Measurements from ENCODE around the gene HHIPL1.
A peak's percentile ranks its signal among the peaks of the same experiment; 100 is the strongest.

Gene HHIPL1

DNA sequence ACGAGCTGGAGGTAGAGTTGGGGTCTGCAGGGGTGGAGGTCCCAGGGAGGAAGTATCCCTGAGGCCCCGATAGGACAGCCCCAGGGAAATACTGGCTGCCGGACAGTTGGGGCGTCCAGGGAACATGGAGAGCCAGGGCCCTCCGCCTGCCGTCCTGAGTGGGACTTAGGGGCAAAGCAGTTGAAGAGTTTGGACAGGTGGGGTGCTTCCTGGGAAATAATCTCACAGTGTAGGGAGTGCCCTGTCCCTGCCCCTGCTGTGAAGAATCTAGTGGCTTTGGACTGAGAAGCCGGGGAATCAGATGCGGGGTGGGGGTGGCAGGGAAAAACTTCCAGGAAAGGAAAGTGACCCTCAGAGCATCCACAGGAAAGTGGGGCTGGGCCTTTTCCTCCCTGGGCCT lies 9.8 kb upstream of the HHIPL1 start:
- DNase-seq: no peak

- DNase-seq: no peak
Observed at GRCh38 chr14:99636487-99636886, 8.4 kb upstream of the HHIPL1 start.

- DNase-seq: no peak
Observed at GRCh38 chr14:99637624-99638023, 7.3 kb upstream of the HHIPL1 start.

DNA sequence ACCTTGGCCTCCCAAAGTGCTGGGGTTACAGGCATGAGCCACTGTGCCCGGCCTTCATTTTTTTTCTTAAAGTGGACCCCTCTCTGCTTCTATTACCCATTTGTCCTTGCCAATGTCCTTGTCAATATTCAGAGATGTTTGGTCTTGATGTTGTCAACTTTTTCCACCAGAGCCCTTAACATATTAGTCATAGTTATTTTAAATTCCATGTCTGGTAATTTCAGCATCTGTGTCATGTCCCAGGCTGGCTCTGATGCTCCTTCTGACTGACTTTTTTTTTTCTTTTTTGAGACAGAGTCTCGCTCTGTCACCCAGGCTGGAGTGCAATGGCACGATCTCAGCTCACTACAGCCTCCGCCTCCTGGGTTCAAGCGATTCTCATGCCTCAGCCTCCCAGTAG lies 2.2 kb upstream of the HHIPL1 start:
- DNase-seq: peak; percentile 56

DNA sequence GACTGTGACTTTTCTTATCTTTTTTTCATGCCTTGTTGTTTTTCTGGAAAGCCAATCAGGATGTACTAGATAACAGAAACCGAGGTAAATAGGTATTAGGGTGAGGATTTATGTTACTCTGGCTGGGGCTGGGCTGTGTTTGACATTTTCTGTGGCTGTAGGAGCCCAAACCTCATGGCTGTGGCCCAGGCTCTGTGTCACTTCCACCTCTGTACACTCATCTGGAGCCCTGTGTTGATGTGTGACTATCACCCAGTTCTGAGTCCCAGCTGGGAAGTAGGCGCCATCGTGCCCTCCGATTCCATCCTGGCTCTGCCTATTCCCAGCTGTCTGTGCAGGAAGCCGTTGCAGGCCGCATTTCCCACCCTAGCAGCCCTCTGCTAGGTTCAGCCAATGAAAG lies 1.6 kb upstream of the HHIPL1 start:
- DNase-seq: no peak

- no peak for DNase-seq
Observed at GRCh38 chr14:99644035-99644587, 818 bp upstream of the HHIPL1 start.

DNA sequence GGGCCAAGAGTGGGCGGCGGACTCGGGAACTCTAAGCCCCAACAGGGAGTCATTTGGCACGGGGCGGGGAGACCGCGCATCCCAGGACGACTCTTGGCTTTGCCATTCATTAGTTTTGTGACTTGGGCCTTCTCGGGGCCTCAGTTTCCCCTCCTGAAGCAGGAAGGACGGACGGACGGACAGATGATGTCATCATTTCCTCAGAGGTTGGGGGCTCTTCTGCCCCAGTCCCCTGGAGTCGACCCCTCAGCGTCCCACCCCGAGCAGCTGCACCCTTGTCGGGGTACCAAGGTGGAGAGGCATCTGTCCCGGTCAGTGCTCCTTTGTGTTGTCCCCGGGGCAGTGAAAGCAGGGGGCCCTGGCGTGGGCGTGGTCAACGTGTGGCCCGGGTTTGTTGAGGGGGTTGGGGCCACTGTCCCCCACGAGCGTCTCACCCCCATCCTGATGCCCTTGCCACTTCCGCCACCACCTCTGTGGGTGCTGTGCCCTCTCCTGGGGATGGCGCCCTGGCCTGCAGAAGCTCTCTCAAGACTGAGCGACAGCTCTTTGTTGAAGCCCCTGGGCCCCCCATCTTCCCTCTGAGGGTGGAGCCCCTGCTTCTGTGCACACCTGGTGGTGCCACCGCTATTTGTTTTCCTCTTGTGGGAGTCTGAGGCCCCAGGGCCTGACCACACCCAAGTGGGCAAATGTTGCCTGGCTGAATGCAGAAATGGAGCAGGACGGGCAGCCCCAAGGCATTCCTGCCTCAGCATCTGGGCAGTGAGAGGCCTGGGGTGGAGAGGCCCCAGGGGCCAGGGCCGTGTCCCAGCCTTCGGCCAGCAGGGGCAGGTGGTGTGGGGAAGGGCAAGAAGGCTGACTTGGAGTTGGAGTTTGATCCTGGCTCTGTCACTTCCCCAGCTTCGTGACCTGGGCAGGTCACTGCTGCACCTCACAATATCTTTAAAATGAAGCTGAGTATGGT lies 896 bp downstream of the HHIPL1 start:
- no peak for DNase-seq

- no peak for DNase-seq
Observed at GRCh38 chr14:99647411-99647810, 2.5 kb downstream of the HHIPL1 start.

- no peak for DNase-seq
Observed at GRCh38 chr14:99648027-99648784, 3.3 kb downstream of the HHIPL1 start.

- peak; percentile 65 for DNase-seq
Observed at GRCh38 chr14:99649219-99649618, 4.3 kb downstream of the HHIPL1 start.

GRCh38 chr14:99649643-99650042 lies 4.7 kb downstream of the HHIPL1 start:
- no peak for DNase-seq

DNA sequence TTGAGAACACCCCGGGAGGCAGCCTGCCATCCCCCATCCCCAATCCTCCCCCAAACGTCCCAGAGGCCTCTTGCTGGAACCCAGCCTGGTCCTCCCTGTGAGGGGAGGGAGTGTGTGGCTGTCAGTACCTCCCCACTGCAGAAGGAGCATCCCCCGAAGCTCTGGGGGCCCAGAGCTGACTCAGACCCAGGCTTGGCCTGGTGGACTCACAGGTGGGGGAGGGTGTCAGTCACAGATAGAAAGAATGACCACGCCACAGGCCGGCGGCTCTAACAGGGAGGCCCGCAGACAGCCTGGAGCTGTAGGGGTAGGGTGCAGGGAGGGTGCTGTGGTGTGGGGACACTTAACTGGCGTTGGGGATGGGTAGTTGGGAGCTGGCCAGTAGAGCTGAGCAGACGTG lies 5.3 kb downstream of the HHIPL1 start:
- DNase-seq: peak; percentile 25

DNA sequence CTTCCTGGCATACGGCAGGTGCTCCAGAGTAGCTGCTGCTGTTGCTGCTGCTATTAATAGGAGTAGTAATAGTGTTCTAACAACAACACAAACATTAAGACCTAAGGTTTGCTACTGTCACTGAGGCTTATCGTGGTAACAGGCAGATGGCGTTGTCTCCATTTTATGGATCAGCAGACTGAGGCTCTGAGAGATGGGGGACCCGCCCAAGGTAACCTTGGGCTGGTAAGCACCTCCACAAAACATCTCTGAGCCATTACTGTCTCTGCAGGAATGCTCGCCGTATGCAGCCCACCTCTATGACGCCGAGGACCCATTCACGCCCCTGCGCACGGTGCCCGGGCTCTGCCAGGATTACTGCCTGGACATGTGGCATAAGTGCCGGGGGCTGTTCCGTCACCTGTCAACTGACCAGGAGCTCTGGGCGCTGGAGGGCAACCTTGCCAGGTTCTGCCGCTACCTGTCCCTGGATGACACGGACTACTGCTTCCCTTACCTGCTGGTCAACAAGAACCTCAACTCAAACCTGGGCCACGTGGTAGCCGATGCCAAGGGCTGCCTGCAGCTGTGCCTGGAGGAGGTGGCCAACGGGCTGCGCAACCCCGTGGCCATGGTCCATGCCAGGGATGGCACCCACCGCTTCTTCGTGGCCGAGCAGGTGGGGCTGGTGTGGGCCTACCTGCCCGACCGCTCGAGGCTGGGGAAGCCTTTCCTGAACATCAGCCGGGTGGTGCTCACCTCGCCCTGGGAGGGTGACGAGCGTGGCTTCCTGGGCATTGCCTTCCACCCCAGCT lies 7.2 kb downstream of the HHIPL1 start:
- no peak for DNase-seq

DNA sequence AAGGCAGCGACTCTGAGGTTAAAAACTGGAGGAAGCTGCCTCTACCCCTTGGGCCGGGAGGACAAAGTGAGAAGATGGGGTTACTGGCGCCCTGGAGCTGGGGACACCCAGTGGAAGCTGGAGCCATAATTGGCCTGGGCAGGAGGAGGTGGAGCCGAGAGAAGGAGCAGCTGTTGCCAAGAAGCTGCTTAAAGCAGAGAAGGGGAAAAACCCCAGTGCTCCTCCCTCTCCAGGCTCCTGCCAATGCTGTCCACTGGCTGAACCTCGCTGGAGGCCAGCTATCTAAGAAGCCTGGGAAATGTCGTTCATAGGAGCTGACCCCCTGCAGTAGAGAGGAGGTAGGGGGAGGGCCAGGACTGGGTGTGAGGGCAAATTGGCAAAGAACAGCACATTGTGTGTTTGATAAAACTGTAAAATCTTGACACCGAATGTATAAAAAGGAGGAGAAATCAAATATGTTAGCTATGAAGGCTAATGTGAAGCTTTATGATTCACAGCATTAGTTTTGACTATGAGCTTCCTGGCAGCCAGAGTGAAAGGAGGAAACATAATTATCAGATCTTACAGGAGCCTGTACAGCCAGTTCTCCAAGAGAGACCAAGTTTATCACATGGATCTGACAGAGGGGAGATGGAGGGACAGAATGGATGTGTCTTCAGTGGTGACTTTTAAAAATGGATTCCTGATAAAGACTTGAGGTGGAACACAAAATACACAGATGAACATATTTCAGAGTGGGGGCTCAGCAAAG lies 9.5 kb downstream of the HHIPL1 start:
- peak; percentile 73 for DNase-seq

DNA sequence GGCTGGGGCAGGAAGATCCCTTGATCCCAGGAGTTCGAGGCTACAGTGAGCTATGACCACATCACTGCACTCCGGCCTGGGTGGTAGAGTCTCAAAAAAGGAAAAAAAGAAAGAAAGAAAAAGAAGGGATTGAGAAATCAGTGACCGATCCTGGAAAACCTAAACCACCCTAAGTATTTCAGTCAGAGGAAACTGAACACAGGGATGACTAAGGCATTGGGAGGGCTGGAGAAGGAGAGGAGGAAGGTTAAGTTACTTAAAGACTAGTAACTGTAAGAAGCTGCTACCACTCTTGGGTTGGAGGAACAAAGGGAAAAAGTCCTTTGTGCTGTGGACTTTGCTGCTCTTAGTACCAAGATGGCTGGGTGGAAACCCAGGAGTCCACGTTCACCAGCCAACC lies 10.6 kb downstream of the HHIPL1 start:
- no peak for DNase-seq

- no peak for DNase-seq
Observed at GRCh38 chr14:99656171-99656570, 11.2 kb downstream of the HHIPL1 start.

GRCh38 chr14:99657645-99658155 lies 12.8 kb downstream of the HHIPL1 start:
- DNase-seq: no peak

GRCh38 chr14:99658218-99658845 lies 13.4 kb downstream of the HHIPL1 start:
- no peak for DNase-seq

- DNase-seq: no peak
Observed at GRCh38 chr14:99659333-99659741, 14.4 kb downstream of the HHIPL1 start.

DNA sequence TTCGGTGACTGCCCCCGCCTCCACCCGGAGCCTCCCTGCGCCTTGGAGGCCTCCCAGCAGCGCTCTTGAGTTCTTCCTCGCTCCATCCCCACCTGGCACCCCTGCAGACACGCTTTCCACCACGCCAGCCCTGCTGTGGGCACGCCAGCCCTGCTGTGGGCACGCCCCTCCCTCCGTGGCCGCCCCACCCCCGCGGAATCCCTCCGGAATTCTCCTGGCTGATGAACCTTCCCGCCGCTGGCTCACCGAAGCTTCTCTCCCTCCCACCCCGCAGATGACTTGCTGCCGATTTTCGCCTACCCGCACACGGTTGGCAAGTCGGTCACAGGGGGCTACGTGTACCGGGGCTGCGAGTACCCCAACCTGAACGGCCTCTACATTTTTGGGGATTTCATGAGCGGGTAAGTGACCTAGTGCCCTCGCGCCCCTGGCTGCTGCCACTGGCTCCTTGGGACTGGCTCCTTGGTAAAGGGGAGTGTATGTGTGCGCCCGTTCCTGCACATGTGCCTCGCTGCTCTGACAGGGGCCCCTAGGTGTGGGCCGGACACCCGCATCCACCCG lies 15.2 kb downstream of the HHIPL1 start:
- DNase-seq: no peak

DNA sequence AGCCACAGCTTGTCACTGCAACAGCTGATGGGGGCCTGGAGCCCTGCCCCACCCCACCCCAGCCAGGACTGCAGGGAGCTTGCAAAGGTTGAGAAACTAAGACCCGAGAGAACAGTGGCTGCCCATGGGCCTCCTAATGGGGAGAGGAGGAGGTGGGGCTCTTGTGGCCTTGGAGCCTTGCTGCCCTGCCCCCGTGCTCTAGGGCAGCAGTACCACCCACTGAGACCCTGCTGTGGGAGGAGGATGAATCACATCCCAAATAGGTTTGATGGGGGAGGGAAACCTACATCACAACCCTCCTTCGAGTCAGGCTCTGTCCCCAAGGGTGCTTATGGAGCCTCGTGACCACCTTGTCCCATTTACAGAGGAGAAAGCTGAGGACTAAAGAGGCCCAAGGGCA lies 15.9 kb downstream of the HHIPL1 start:
- peak; percentile 81 for DNase-seq

All from fibroblast of skin of scalp (primary cell).